ENCODE results near the gene MPHOSPH8.
"Not testable (repeated sequence)": the region's sequence is repeated elsewhere in the genome, so short reads cannot be mapped to it uniquely, and the experiment has no call there.

The MPHOSPH8 gene

GRCh38 chr13:19685437-19685836, 52.0 kb downstream of the MPHOSPH8 start:
- no peak for DNase-seq (ENCODE audit: low spot score)

DNA sequence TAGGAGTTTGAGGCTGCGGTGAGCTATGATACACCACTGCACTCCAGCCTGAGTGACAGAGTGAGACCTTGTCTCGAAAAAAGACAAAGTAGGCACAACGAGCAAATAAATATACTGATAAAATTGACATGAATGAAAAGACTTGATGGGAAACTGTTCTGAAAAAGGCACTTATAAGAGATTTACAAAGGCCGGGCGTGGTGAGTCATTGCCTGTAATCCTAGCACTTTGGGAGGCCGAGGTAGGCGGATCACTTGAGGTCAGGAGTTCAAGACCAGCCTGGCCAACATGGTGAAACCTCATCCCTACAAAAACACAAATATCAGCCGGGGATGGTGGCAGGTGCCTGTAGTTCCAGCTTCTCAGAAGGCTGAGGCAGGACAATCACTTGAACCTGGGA, 58.0 kb downstream of the MPHOSPH8 start:
- not testable (repeated sequence) for DNase-seq (ENCODE audit: low spot score)

- no peak for DNase-seq (ENCODE audit: low spot score)
These were observed 62.0 kb downstream of the MPHOSPH8 start for GRCh38 chr13:19695428-19695827.

DNA sequence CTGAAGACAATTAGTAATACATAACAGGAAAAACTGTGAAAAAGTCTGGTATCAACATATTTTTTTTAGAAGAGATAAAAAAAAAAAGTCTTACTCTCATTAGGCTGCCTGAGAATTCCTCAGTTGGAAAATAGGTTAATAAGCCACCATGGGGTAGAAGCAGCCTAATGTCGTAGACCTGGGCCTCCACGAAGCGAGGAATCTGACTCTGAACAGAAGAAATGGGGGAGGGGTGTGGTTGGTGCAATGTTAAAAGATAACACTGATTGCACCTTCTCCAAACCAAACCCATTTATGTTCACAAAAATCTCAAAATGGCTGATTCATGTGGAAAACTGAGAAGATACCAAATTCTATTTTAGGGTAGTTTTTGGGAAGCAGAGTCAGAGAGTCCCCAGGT, 62.4 kb downstream of the MPHOSPH8 start:
- DNase-seq (ENCODE audit: low spot score) = no peak

- DNase-seq (ENCODE audit: low spot score) = not testable (repeated sequence)
These were observed 67.5 kb downstream of the MPHOSPH8 start for GRCh38 chr13:19700963-19701362.

DNA sequence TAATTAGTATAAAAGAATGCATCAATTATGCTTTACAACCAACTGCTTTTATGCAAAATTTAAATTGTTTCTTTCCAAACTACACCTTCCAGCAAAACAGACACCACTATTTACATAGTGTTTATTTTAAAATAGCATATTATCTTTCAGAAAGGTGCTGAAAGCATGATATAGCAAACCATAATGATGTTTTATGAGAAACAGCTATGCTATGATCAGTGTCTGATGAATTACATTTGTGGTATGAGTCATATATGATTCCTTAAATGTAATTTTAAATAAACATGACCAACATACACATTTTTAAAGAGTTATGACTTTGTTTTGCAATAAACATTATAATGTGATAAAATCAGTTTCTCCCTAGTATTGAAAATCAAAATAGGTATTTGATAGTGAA, 68.2 kb downstream of the MPHOSPH8 start:
- not testable (repeated sequence) for DNase-seq (ENCODE audit: low spot score)

DNA sequence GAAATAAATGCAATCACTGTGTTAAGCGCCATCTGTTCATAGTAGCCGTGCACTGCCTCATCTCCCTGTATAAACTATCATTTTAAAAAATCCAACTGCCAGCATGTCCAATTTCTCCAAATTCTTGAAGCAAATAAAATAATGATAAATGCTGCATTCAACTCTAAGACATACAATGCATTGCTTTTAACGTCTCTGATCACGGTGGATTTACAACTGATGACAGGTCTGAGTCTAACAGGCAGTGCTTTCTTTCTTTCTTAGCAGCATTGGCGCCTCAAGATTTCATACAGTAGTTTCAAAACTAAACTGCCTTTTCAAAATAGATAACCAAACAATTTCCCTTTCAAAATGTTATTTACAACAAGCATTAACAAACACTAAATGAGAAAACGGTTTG, 70.8 kb downstream of the MPHOSPH8 start:
- not testable (repeated sequence) for DNase-seq (ENCODE audit: low spot score)

DNA sequence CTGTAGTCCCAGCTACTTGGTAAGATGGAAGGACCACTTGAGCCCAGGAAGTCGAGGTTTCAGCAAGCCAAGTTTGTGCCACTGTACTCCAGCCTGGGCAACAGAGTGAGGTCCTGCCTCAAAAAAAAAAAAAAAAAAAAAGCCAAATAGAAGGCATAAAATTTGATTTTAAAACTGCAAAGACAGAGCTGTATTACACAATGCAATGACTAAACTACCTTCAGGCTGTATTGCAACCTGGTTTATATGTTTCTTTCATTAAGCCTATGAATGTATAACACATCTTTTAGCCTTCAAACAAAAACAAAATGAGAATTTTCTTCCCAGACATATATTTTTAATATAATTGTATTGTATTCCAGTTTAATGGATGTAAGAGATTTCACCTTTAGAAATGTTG, 75.6 kb downstream of the MPHOSPH8 start:
- DNase-seq (ENCODE audit: low spot score) = not testable (repeated sequence)

DNA sequence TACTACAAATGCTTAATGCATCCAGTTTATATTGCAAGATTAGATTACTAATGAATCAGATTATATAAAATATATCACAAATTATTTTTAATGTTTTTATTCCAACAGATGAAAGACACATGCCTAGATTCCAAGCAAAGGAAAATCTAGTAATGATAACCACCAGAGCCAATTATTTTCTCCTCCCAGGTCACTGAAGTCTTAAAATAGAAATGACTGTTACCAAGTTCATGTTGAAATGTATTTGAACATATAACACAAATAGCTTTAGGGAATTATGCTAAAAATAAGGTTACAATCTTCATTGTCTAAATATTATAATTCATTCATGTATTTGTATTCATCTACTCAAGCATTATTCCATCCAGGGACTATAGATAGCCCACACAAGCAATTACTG, 76.3 kb downstream of the MPHOSPH8 start:
- not testable (repeated sequence) for DNase-seq (ENCODE audit: low spot score)

GRCh38 chr13:19713186-19713965, 79.9 kb downstream of the MPHOSPH8 start:
- no peak for DNase-seq (ENCODE audit: low spot score)

DNA sequence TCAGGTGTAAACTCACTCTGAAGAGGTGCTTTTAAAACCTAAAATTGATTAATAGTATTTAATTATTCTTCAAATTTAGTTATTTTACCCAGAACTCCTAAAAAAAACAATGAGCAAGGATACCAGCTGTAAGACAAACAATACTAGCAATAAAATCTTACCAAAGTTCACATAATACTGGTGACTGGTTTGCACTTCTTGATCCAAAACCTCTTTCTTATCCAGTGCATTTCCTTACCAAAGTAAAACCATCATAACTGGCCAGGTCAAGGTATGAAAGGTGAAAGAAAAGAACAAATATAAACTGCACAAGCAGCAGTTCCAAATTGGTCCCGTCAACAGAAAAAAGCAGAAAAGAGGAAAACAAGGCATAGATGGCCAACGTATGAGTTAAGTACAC, 86.6 kb downstream of the MPHOSPH8 start:
- no peak for DNase-seq (ENCODE audit: low spot score)

Measured in Ammon's horn (tissue), 1 donor.